HEK293 (cell line): ENCODE data around the gene MMP23B.
"Not testable (repeated sequence)": the region's sequence is repeated elsewhere in the genome, so short reads cannot be mapped to it uniquely, and the experiment has no call there.

Experiments used
- CTCF ChIA-PET: fragments of 350-600 bp; formaldehyde crosslinking; extraction: SDS; loops from one replicate; lab custom pipeline; 2021; ENCODE audit warnings: antibody characterized with exemption; lab: Yijun Ruan, JAX
- POLR2A ChIA-PET: fragments of 300-600 bp; formaldehyde crosslinking; extraction: SDS; loops from one replicate; lab custom pipeline; 2020; ENCODE audit warnings: antibody characterized with exemption, inconsistent platforms; lab: Yijun Ruan, JAX
- H3K27ac ChIP-seq: fragments of 200-500 bp; sonication (Bioruptor generic); 2 replicates; pipeline ENCODE4 v1.5.1; 2014; ENCODE audit warnings: low read depth, low read length, control low read depth, inconsistent platforms; ENCODE audit errors: extremely low read depth
- H3K36me3 ChIP-seq, 2 experiments: fragments of 200-500 bp in 1 of 2; sonication (Bioruptor generic) in 1 of 2; 1 replicate in 1 of 2; 2 replicates in 1 of 2; pipeline ENCODE4 v1.5.1; 2014 to 2017; ENCODE audit warnings: inconsistent platforms in 2 of 2, low read length in 2 of 2; ENCODE audit not compliant: control insufficient read depth in 2 of 2, insufficient read depth in 1 of 2
- H3K4me1 ChIP-seq: fragments of 200-500 bp; sonication (Bioruptor generic); 2 replicates; pipeline ENCODE4 v1.5.1; 2014; ENCODE audit warnings: mild to moderate bottlenecking, low read length, inconsistent platforms; ENCODE audit not compliant: control insufficient read depth, insufficient read depth
- H3K4me3 ChIP-seq: 2 replicates; pipeline ENCODE4 v1.5.1; 2011; ENCODE audit warnings: low read depth, mild to moderate bottlenecking, control low read depth, low read length, moderate library complexity
- H3K9me3 ChIP-seq: fragments of 200-500 bp; sonication (Bioruptor generic); 2 replicates; pipeline ENCODE4 v1.5.1; 2014; ENCODE audit warnings: low read depth, low read length, inconsistent platforms; ENCODE audit not compliant: control insufficient read depth, insufficient read depth
- SCRT1 ChIP-seq: fragments of 450-650 bp; formaldehyde crosslinking; IDR thresholded peaks from 2 replicates; pipeline ENCODE4 v1.5.1; 2016; ENCODE audit warnings: missing biosample characterization, missing genetic modification characterization, borderline replicate concordance
- SCRT2 ChIP-seq: fragments of 450-650 bp; formaldehyde crosslinking; IDR thresholded peaks from 2 replicates; pipeline ENCODE4 v1.5.1; 2016; ENCODE audit warnings: missing biosample characterization, missing genetic modification characterization
- SP2 ChIP-seq: fragments of 450-650 bp; formaldehyde crosslinking; IDR thresholded peaks from 2 replicates; pipeline ENCODE4 v1.5.1; 2016; ENCODE audit warnings: missing biosample characterization, missing genetic modification characterization
- SP3 ChIP-seq: fragments of 450-650 bp; formaldehyde crosslinking; IDR thresholded peaks from 2 replicates; pipeline ENCODE4 v1.5.1; 2016; ENCODE audit warnings: missing biosample characterization, missing genetic modification characterization
- ZBTB21 ChIP-seq: fragments of 450-650 bp; formaldehyde crosslinking; IDR thresholded peaks from 2 replicates; pipeline ENCODE4 v1.5.1; 2017; ENCODE audit warnings: missing biosample characterization, missing genetic modification characterization
- ZBTB8A ChIP-seq: fragments of 450-650 bp; formaldehyde crosslinking; IDR thresholded peaks from 2 replicates; pipeline ENCODE4 v1.5.1; 2016; ENCODE audit warnings: missing biosample characterization, missing genetic modification characterization
- ZXDB ChIP-seq: fragments of 450-650 bp; formaldehyde crosslinking; IDR thresholded peaks from 2 replicates; pipeline ENCODE4 v1.5.1; 2016; ENCODE audit warnings: missing biosample characterization, missing genetic modification characterization
- TF ChIP-seq, protein P1 (sequence below): fragments of 450-650 bp; formaldehyde crosslinking; IDR thresholded peaks from 2 replicates; pipeline ENCODE4 v1.5.1; 2016; ENCODE audit warnings: missing biosample characterization, missing genetic modification characterization
- TF ChIP-seq, protein P2 (sequence below): fragments of 450-650 bp; formaldehyde crosslinking; IDR thresholded peaks from 2 replicates; pipeline ENCODE4 v1.5.1; 2016; ENCODE audit warnings: missing biosample characterization, missing genetic modification characterization
- TF ChIP-seq, protein P3 (sequence below): fragments of 450-650 bp; formaldehyde crosslinking; IDR thresholded peaks from 2 replicates; pipeline ENCODE4 v1.5.1; 2016; ENCODE audit warnings: missing biosample characterization, missing genetic modification characterization

The MMP23B gene

DNA sequence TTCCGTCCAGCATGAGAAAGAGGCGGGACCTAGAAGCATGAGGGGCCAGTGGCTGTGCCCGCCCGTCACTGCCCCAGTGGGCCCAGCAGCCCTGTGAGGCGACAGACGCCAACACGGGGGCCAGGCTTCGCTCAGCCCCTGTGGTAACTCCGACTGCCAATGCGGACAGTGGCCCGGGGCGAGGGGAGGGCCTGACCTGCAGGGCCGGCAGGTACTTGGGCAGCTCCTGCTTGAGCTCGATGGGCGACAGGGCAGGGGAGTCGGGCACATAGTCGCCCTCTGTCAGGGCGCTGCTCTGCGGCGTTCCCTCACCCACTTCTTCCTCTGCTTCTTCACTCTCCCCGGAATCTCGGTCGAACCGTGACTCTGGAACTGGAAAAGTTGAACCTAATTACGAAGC is 8.1 kb downstream of the MMP23B start:
- H3K4me3 ChIP-seq, POLR2A ChIA-PET: not testable (repeated sequence)

DNA sequence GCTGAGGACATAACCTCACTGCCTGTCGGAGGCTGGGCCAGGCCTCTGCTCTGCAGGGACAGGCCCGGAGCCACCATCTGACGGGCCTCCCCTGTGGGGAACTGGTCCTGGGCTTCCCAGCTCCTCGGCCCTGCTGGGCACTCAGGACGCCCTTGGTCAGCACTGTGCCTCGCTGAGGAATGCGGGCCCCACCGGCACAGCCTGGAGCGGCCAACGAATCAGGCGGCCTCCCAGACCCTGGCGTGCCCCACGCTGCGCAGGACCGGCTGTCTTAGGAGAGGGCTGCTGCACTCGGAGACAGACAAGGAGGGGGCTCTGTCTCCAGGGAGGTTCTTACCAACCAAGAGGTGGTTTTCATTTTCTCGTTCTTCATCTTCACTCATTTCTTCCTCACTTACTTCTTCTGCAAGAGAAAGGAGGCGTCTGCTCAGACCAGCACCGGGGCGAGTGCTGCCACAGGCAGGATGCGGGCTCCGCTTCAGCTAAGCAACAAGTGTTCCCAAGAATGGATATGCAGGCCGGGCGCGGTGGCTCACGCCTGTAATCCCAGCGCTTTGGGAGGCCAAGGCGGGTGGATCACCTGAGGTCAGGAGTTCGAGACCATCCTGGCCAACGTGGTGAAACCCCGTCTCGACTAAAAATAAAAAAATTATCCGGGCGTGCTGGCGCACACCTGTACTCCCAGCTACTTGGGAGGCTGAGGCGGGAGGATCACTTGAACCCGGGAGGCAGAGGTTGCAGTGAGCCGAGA is 8.9 kb downstream of the MMP23B start:
- H3K36me3 ChIP-seq, result peaks cover 0 to 23% of the 10 kb centered on the region in 2 experiments; a peak in 2 of 3 replicates
- POLR2A ChIA-PET, H3K9me3 ChIP-seq, H3K4me1 ChIP-seq, H3K27ac ChIP-seq, H3K4me3 ChIP-seq, CTCF ChIA-PET: not testable (repeated sequence)
- TF ChIP-seq SCRT2, result peak; percentile 68
- 0 out of 2 replicates have a peak, but pooled peaks have one; percentile 39 for TF ChIP-seq SCRT1

More for the DNA sequence above, 8.1 kb downstream of the MMP23B start:
- H3K27ac ChIP-seq, H3K9me3 ChIP-seq, CTCF ChIA-PET, H3K4me1 ChIP-seq: not testable (repeated sequence)
- peaks cover 0 to 19% of the 10 kb centered on the region in 2 experiments; a peak in 1 of 3 replicates for H3K36me3 ChIP-seq

DNA sequence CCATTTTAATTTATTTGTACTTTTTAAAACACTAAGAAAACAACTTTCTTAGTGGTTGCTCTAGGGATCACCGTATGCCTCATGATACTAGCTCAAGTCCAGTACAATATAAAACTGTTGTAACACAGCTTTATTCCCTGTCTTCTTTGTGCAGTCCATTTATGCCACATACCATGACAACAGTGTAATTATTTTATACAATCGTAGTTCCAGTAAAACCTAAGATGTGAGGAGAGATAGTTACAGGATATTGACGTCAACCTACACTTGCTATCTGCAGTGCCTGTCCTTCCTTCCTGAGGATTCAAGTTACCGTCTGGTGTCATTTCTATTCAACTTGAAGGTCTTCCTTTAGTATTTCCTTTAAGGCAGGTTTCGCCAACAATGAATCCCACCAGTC is 14.4 kb downstream of the MMP23B start:
- POLR2A ChIA-PET, CTCF ChIA-PET, H3K9me3 ChIP-seq, H3K4me1 ChIP-seq, H3K4me3 ChIP-seq, H3K27ac ChIP-seq: not testable (repeated sequence)
- peaks cover 9 to 47% of the 10 kb centered on the region in 2 experiments; a peak in 2 of 3 replicates for H3K36me3 ChIP-seq

DNA sequence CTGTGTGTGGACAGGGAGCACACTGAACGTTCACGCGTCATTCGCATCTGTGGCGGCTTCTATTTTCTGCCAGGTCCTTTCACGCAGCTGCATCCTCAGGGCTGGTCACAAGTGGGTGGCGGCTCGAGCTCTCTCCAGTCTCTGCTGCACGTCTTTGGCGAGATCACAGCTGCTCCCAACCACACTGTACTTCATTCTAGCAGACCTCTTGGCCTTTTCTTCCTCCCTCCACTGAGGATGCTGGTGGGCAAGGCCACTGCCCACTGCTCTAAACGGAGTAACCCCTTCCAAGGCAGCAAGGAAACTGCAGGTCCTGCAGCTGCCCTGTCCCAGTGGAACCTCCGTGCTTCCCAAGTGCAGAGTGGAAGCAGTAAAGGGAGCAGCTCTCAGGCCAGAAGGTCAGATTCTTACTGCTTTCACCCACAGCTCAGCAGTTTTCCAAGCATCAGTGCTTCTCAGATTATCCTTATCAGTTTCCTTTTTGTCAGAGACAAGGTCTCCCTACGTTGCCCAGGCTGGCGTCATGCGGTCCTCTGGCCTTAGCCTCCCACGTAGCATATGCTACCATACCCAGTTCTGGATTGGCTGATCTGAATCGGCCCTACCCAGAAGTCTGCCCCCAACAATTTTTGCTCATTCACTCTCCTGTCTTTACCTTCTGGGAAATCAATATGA is 15.7 kb downstream of the MMP23B start:
- CTCF ChIA-PET, H3K27ac ChIP-seq, H3K4me3 ChIP-seq, H3K4me1 ChIP-seq, H3K9me3 ChIP-seq, POLR2A ChIA-PET: not testable (repeated sequence)
- peaks cover 9 to 61% of the 10 kb centered on the region in 2 experiments; a peak in 2 of 3 replicates for H3K36me3 ChIP-seq

DNA sequence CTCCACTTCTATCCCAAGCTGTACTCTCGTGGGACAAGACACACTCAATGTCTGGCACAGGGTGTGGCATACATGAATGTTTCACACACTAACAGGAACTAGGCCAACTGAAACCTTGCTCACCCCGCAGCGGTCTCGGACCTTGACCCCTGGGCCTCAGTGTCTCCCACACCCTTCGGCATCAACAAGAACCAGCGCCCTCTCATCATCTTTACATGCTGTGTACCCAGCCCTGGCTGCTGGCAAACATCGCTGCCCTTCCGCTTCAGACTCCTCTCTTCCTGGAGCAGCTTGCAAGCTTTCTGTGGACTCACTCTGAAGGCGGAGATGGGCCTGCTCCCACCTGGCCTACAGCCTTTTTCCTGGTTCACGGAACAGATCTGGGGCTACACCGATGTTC is 16.3 kb downstream of the MMP23B start:
- POLR2A ChIA-PET, H3K27ac ChIP-seq, CTCF ChIA-PET, H3K9me3 ChIP-seq, H3K4me1 ChIP-seq, H3K4me3 ChIP-seq: not testable (repeated sequence)
- peaks cover 13 to 66% of the 10 kb centered on the region in 2 experiments; a peak in 2 of 3 replicates for H3K36me3 ChIP-seq

DNA sequence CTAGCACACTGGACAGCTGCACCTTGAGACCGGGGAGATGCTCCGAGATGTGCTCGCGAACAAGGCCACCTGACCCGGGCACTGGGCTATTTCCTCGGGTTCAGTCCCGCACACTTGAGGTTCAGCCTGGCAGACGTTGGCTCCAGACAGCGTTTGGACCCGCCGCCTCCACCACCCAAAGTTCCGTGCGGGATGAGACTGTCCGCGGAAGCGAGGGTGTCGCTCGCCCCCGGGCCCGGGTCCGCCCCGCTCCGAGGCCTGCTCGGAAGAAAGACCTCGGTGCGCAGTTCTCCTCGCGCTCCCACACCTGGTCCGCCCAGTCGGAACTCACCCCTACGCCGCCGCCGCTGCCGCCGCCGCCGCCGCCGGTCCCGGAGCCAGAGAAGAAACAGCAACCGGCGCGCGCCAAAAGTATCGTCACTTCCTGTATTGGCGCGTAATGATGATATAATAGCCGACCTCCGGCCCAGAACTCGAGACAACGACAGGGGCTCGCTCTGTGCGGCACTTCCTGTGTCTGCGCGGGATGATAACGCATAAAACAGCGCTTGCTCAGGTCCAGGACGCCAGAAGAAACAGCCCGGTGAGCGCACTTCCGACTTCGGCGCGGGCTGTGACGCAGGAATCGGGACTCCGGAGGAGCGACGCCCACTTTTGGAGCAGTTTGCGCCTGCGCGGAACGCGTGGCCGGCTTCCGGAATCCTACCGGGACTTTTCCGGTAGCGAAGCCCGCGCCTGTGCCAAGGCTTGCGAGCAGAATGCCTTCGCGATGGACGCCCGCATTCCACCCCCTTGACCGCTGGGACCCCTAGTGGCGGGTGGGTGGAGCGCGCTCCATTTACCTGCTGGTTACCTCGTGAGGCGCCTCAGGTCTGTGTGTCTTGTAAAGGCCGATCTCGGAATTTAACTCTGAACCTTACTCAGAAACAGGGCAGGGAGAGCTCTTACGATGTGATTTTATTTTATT is 26.9 kb downstream of the MMP23B start, which contains the start of gene CDK11B:
CDK11B (minus strand) TSS at position 422 of the 967 bp plus-strand sequence. CDS start 1,519 bp downstream, outside the sequence.
- POLR2A ChIA-PET, result interaction anchor here (1.2 kb wide), 1 partner anchor 65 kb away, joined by 7 read pairs; the partner anchor contains the start of gene CDK11A
- peaks cover 22 to 31% of the 10 kb centered on the region in 2 experiments for H3K36me3 ChIP-seq
- peak within 1 kb of the TSS; percentile 93 for H3K4me3 ChIP-seq
- H3K9me3 ChIP-seq, H3K4me1 ChIP-seq, CTCF ChIA-PET: not testable (repeated sequence)
- peak within 1 kb of the TSS; percentile 98 for H3K27ac ChIP-seq
- TF ChIP-seq SP3 (tag by site-specific recombination) (peak; percentile 52; the same call in 1 of the 2 replicates), ZBTB21 (tag by site-specific recombination) (peak; percentile 99), ZBTB8A (tag by site-specific recombination) (peak; percentile 88), ZXDB (tag by site-specific recombination) (peak; percentile 94), SP2 (peak; percentile 87)
- TF ChIP-seq, protein P1, sequence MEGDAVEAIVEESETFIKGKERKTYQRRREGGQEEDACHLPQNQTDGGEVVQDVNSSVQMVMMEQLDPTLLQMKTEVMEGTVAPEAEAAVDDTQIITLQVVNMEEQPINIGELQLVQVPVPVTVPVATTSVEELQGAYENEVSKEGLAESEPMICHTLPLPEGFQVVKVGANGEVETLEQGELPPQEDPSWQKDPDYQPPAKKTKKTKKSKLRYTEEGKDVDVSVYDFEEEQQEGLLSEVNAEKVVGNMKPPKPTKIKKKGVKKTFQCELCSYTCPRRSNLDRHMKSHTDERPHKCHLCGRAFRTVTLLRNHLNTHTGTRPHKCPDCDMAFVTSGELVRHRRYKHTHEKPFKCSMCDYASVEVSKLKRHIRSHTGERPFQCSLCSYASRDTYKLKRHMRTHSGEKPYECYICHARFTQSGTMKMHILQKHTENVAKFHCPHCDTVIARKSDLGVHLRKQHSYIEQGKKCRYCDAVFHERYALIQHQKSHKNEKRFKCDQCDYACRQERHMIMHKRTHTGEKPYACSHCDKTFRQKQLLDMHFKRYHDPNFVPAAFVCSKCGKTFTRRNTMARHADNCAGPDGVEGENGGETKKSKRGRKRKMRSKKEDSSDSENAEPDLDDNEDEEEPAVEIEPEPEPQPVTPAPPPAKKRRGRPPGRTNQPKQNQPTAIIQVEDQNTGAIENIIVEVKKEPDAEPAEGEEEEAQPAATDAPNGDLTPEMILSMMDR (tag by site-specific recombination), result 0 out of 2 replicates have a peak, but pooled peaks have one; percentile 23
- TF ChIP-seq, protein P2, sequence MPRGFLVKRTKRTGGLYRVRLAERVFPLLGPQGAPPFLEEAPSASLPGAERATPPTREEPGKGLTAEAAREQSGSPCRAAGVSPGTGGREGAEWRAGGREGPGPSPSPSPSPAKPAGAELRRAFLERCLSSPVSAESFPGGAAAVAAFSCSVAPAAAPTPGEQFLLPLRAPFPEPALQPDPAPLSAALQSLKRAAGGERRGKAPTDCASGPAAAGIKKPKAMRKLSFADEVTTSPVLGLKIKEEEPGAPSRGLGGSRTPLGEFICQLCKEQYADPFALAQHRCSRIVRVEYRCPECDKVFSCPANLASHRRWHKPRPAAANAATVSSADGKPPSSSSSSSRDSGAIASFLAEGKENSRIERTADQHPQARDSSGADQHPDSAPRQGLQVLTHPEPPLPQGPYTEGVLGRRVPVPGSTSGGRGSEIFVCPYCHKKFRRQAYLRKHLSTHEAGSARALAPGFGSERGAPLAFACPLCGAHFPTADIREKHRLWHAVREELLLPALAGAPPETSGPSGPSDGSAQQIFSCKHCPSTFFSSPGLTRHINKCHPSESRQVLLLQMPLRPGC (tag by site-specific recombination), result 0 out of 2 replicates have a peak, but pooled peaks have one; percentile 33
- TF ChIP-seq, protein P3, sequence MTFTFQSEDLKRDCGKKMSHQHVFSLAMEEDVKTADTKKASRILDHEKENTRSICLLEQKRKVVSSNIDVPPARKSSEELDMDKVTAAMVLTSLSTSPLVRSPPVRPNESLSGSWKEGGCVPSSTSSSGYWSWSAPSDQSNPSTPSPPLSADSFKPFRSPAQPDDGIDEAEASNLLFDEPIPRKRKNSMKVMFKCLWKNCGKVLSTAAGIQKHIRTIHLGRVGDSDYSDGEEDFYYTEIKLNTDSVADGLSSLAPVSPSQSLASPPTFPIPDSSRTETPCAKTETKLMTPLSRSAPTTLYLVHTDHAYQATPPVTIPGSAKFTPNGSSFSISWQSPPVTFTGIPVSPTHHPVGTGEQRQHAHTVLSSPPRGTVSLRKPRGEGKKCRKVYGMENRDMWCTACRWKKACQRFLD (tag by site-specific recombination), result peak; percentile 78
